ENCODE results near the gene RSAD2.
A peak's percentile ranks its signal among the peaks of the same experiment; 100 is the strongest.

Gene RSAD2

GRCh38 chr2:6909431-6910385 lies 32.1 kb downstream of the RSAD2 start:
- Histone ChIP-seq H4K20me1 (ENCODE audit: low read depth, low read length) (no peaks in the 10 kb centered on the region), H3K27ac (ENCODE audit: low read depth, low read length) (peak overlapping the region; percentile 55), H3K36me3 (ENCODE audit: low read length) (no peaks in the 10 kb centered on the region), H3K4me2 (ENCODE audit: low read depth, low read length, poor library complexity, severe bottlenecking) (peak overlapping the region; percentile 55), H3F3A (ENCODE audit: insufficient read depth) (0 out of 2 replicates have a peak, but pooled peaks cover 5% of the 10 kb centered on the region), H3K9me2 (replicated peaks; ENCODE audit: insufficient read depth, low read length) (no peaks in the 10 kb centered on the region), H3K9ac (ENCODE audit: low read length) (peak overlapping the region; percentile 26; the same call in 1 of the 2 replicates), H3K79me2 (ENCODE audit: insufficient read depth, low read length) (no peaks in the 10 kb centered on the region), H3K27me3 (ENCODE audit: low read length) (no peaks in the 10 kb centered on the region), H3K9me3 (ENCODE audit: insufficient read depth, low read length) (no peaks in the 10 kb centered on the region), H2AFZ (ENCODE audit: low read depth, low read length, severe bottlenecking) (peak overlapping the region; percentile 36), H3K4me3 (ENCODE audit: insufficient read depth, low read length, poor library complexity, severe bottlenecking) (peak overlapping the region; percentile 5)
- no peak for TF ChIP-seq EZH2phosphoT487 (conservative IDR thresholded peaks at IDR 0.05; ENCODE audit: low read length)
- no peak for TF ChIP-seq CTCF (IDR thresholded peaks at IDR 0.05; ENCODE audit: insufficient read depth, low read length, poor library complexity, severe bottlenecking)

- no peaks in the 10 kb centered on the region for H3K79me2 ChIP-seq (ENCODE audit: insufficient read depth, low read length)
- no peaks in the 10 kb centered on the region for H3K27me3 ChIP-seq (ENCODE audit: low read length)
- no peak for TF ChIP-seq EZH2phosphoT487 (conservative IDR thresholded peaks at IDR 0.05; ENCODE audit: low read length)
- no peak for TF ChIP-seq CTCF (IDR thresholded peaks at IDR 0.05; ENCODE audit: insufficient read depth, low read length, poor library complexity, severe bottlenecking)
- no peak overlapping the region for H3K27ac ChIP-seq (ENCODE audit: low read depth, low read length)
- 0 out of 2 replicates have a peak, but pooled peaks cover 5% of the 10 kb centered on the region for H3F3A ChIP-seq (ENCODE audit: insufficient read depth)
- no peaks in the 10 kb centered on the region for H3K9me3 ChIP-seq (ENCODE audit: insufficient read depth, low read length)
- no peak overlapping the region for H2AFZ ChIP-seq (ENCODE audit: low read depth, low read length, severe bottlenecking)
- no peaks in the 10 kb centered on the region for H3K36me3 ChIP-seq (ENCODE audit: low read length)
- H3K9me2 ChIP-seq (replicated peaks; ENCODE audit: insufficient read depth, low read length) = no peaks in the 10 kb centered on the region
- no peak overlapping the region for H3K4me3 ChIP-seq (ENCODE audit: insufficient read depth, low read length, poor library complexity, severe bottlenecking)
- no peak overlapping the region for H3K4me2 ChIP-seq (ENCODE audit: low read depth, low read length, poor library complexity, severe bottlenecking)
- H4K20me1 ChIP-seq (ENCODE audit: low read depth, low read length) = no peaks in the 10 kb centered on the region
- H3K9ac ChIP-seq (ENCODE audit: low read length) = no peak overlapping the region
Measured at GRCh38 chr2:6911721-6912120, 34.1 kb downstream of the RSAD2 start.

GRCh38 chr2:6913415-6914157 lies 36.0 kb downstream of the RSAD2 start:
- Histone ChIP-seq H3K79me2 (ENCODE audit: insufficient read depth, low read length) (no peaks in the 10 kb centered on the region), H2AFZ (ENCODE audit: low read depth, low read length, severe bottlenecking) (no peak overlapping the region), H4K20me1 (ENCODE audit: low read depth, low read length) (no peaks in the 10 kb centered on the region), H3K4me3 (ENCODE audit: insufficient read depth, low read length, poor library complexity, severe bottlenecking) (no peak overlapping the region), H3K9ac (ENCODE audit: low read length) (no peak overlapping the region), H3K36me3 (ENCODE audit: low read length) (no peaks in the 10 kb centered on the region), H3K27me3 (ENCODE audit: low read length) (no peaks in the 10 kb centered on the region), H3F3A (ENCODE audit: insufficient read depth) (0 out of 2 replicates have a peak, but pooled peaks cover 5% of the 10 kb centered on the region), H3K9me2 (replicated peaks; ENCODE audit: insufficient read depth, low read length) (no peaks in the 10 kb centered on the region), H3K4me2 (ENCODE audit: low read depth, low read length, poor library complexity, severe bottlenecking) (no peak overlapping the region), H3K9me3 (ENCODE audit: insufficient read depth, low read length) (no peaks in the 10 kb centered on the region), H3K27ac (ENCODE audit: low read depth, low read length) (no peak overlapping the region)
- no peak for TF ChIP-seq EZH2phosphoT487 (conservative IDR thresholded peaks at IDR 0.05; ENCODE audit: low read length)
- TF ChIP-seq CTCF (IDR thresholded peaks at IDR 0.05; ENCODE audit: insufficient read depth, low read length, poor library complexity, severe bottlenecking) = no peak
